ENCODE data around the gene THRB. TPM values are rescaled to one million over a fixed set of nuclear protein-coding genes. Genes with fewer than 3 reads are reported as not detected.

The THRB gene
- total and polyA plus RNA-seq, 9 of the 15 experiments (the other 6 are each of a cell fraction or from before 2014, with no cell fraction given): 1.7 to 14.9 (median 6.9) TPM

DNA sequence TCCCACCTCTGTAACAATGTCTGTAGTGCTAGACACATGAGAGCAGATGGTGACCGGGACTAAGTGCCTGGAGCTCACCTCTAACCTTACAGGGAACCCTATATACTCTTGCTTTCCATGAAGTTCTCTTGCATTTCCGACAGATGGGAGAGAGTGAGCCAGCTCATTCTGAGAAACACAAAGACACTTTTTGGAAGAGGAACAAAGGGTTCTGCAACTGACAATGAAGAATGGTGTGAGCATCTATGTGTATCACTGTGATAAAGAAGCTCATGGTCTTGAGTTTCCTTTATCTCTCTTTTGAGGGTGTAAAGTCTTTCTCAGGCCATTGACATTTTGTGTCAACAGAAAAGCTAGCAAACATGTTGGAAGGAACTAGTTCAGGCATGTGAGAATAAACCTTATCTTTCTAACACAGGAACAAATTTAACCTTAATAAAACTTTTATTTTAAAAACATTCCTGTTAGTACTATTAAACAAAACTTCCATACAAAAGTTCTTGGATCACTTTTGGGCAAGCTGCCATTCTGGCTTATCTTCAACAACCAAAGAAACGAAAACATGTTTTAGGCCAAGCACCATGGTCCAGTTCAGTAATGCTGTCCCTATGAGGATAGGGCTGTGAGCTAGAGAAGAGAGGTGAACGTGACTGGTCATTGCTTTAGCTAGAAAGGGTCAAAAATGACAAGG, 142.7 kb downstream of the THRB start (continued):
- TF ChIP-seq SP2 (IDR thresholded peaks at IDR 0.05; ENCODE audit: extremely low read depth, low read depth, low read length, poor library complexity, severe bottlenecking): no peak
- TF ChIP-seq SAFB2 (IDR thresholded peaks at IDR 0.05; ENCODE audit: borderline replicate concordance, low read depth, low read length, severe bottlenecking): no peak
- TF ChIP-seq GATA2 (CRISPR knock-in tag; IDR thresholded peaks at IDR 0.05): peak; percentile 91
- TF ChIP-seq HLTF (IDR thresholded peaks at IDR 0.05): 0 out of 2 replicates have a peak, but pooled peaks have one; percentile 25
- no peak for TF ChIP-seq ZNF324 (CRISPR knock-in tag; IDR thresholded peaks at IDR 0.05)
- peak; percentile 53 for TF ChIP-seq CXXC5 (CRISPR knock-in tag; IDR thresholded peaks at IDR 0.05)
- no peak for TF ChIP-seq PPARD (CRISPR knock-in tag; IDR thresholded peaks at IDR 0.05)
- no peak for TF ChIP-seq PRMT5 (CRISPR knock-in tag; IDR thresholded peaks at IDR 0.05)
- TF ChIP-seq POLR2B (IDR thresholded peaks at IDR 0.05; ENCODE audit: low read depth, partially characterized antibody): no peak
- TF ChIP-seq PHB2 (IDR thresholded peaks at IDR 0.05; ENCODE audit: low read depth): 0 out of 2 replicates have a peak, but pooled peaks have one; percentile 61
- no peak; the same call in 1 of the 2 replicates for TF ChIP-seq ZNF431 (CRISPR knock-in tag; IDR thresholded peaks at IDR 0.05)
- no peak for TF ChIP-seq KDM2B (CRISPR knock-in tag; IDR thresholded peaks at IDR 0.05)
- no peak for TF ChIP-seq HDGF (IDR thresholded peaks at IDR 0.05)
- peak; percentile 74 for TF ChIP-seq JUND (IDR thresholded peaks at IDR 0.05; ENCODE audit: borderline replicate concordance, low read depth, low read length)
- peak; percentile 85; the same call in 2 of the 3 replicates for TF ChIP-seq JUND (tag; IDR thresholded peaks at IDR 0.05; ENCODE audit: borderline replicate concordance, low read depth, low read length)
- 0 out of 2 replicates have a peak, but pooled peaks have one; percentile 33 for TF ChIP-seq NFE2 (IDR thresholded peaks at IDR 0.05; ENCODE audit: low read depth)
- peak; percentile 93 for TF ChIP-seq EP300 (IDR thresholded peaks at IDR 0.05; ENCODE audit: low read length)
- TF ChIP-seq, protein P1, sequence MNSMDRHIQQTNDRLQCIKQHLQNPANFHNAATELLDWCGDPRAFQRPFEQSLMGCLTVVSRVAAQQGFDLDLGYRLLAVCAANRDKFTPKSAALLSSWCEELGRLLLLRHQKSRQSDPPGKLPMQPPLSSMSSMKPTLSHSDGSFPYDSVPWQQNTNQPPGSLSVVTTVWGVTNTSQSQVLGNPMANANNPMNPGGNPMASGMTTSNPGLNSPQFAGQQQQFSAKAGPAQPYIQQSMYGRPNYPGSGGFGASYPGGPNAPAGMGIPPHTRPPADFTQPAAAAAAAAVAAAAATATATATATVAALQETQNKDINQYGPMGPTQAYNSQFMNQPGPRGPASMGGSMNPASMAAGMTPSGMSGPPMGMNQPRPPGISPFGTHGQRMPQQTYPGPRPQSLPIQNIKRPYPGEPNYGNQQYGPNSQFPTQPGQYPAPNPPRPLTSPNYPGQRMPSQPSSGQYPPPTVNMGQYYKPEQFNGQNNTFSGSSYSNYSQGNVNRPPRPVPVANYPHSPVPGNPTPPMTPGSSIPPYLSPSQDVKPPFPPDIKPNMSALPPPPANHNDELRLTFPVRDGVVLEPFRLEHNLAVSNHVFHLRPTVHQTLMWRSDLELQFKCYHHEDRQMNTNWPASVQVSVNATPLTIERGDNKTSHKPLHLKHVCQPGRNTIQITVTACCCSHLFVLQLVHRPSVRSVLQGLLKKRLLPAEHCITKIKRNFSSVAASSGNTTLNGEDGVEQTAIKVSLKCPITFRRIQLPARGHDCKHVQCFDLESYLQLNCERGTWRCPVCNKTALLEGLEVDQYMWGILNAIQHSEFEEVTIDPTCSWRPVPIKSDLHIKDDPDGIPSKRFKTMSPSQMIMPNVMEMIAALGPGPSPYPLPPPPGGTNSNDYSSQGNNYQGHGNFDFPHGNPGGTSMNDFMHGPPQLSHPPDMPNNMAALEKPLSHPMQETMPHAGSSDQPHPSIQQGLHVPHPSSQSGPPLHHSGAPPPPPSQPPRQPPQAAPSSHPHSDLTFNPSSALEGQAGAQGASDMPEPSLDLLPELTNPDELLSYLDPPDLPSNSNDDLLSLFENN (IDR thresholded peaks at IDR 0.05; ENCODE audit: low read depth in 2 of 2, low read length in 2 of 2): no peak
- 0 out of 2 replicates have a peak, but pooled peaks have one; percentile 9 for TF ChIP-seq MAFK (IDR thresholded peaks at IDR 0.05; ENCODE audit: low read length)
- peak; percentile 97 for TF ChIP-seq CTBP1 (IDR thresholded peaks at IDR 0.05; ENCODE audit: borderline replicate concordance)
- TF ChIP-seq C11orf30 (IDR thresholded peaks at IDR 0.05; ENCODE audit: low read depth): no peak
- TF ChIP-seq, protein P2, sequence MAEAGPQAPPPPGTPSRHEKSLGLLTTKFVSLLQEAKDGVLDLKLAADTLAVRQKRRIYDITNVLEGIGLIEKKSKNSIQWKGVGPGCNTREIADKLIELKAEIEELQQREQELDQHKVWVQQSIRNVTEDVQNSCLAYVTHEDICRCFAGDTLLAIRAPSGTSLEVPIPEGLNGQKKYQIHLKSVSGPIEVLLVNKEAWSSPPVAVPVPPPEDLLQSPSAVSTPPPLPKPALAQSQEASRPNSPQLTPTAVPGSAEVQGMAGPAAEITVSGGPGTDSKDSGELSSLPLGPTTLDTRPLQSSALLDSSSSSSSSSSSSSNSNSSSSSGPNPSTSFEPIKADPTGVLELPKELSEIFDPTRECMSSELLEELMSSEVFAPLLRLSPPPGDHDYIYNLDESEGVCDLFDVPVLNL (CRISPR knock-in tag; IDR thresholded peaks at IDR 0.05; ENCODE audit: low read depth): no peak
- TF ChIP-seq LCOR (CRISPR knock-in tag; IDR thresholded peaks at IDR 0.05): peak; percentile 96
- TF ChIP-seq ZNF77 (CRISPR knock-in tag; IDR thresholded peaks at IDR 0.05): no peak
- no peak for TF ChIP-seq HIVEP1 (CRISPR knock-in tag; IDR thresholded peaks at IDR 0.05)
- TF ChIP-seq HEY1 (CRISPR knock-in tag; IDR thresholded peaks at IDR 0.05; ENCODE audit: borderline replicate concordance): no peak
- no peak for TF ChIP-seq RBM25 (IDR thresholded peaks at IDR 0.05; ENCODE audit: low read depth, low read length, severe bottlenecking)

Data from K562 (cell line).